LNCAP (cell line): ENCODE data around the gene PVALEF.

Experiments
- CTCF ChIP-seq: fragments of 450-650 bp; IDR thresholded peaks from 2 replicates; pipeline ENCODE4 v1.5.1; 2017; ENCODE audit warnings: mild to moderate bottlenecking

PVALEF gene

GRCh38 chr17:81150377-81151077 is 14.8 kb upstream of the PVALEF start:
- TF ChIP-seq CTCF, result no peak

GRCh38 chr17:81151278-81151677 is 14.0 kb upstream of the PVALEF start:
- TF ChIP-seq CTCF, result no peak

- no peak for TF ChIP-seq CTCF
Observed at GRCh38 chr17:81152288-81152828, 12.9 kb upstream of the PVALEF start.

- TF ChIP-seq CTCF, result no peak
Observed at GRCh38 chr17:81153340-81153803, 11.9 kb upstream of the PVALEF start.

DNA sequence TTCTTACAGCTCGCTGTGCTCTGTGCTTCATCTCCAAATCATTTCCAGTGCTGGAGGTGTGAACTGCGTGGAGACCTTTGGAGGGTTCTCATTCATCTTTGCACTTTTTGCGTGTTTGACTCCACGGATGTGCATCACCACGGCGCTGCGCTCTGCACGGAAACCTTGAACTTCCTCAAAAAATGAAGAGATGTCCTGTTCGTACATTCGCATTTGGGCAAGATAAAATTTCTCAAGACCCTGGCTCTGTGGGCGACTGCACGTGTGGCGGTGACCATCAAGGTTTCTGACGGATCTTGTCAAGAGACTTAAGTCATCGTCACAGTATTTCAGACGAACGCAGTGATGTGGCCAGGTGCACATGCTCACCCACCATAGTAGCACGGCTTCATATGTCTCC is 10.3 kb upstream of the PVALEF start:
- TF ChIP-seq CTCF, result no peak

DNA sequence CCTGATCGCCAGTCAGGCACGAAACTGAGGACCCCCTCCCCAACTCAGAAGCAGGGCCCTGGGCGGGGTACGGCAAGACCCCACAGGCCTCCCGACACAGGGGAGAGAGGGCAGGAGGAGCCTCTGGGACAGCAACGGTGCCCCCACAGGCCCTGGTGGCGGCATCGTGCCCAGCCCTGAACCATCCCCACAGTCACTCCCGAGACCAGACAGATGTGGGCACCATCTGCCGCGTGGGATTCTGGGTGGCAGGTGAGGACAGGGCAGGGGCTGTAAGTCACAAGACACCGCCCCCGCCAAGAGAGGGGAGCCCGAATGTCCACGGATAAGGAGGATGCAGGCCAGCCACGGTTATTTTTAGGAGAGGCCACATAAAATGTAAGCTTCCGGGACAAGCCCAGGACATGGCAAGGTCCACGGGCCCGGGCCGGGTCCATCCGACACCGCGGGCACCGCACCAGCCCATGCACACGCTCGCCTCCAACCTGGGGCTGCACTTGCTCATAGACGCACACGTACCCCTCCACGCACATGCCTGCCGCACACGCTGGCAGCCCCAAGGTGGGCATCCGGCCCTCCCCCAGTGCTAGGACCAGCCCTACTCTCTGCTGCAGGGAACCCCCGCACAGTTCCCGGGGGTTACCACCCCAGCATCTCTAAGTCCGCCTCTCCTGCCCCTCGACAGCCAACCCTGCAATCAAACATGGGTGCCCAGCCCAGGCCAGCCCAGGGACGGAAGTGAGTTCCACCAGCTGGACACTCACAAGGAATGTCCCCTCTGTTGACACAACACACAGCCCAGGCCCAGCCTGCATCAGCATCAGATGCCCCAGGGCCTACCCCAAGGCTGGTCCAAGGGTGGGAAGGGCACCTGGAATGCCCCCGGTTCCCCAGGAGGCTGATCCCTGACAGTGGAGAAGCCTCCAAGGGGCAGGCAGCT is 8.2 kb upstream of the PVALEF start:
- TF ChIP-seq CTCF, result no peak

DNA sequence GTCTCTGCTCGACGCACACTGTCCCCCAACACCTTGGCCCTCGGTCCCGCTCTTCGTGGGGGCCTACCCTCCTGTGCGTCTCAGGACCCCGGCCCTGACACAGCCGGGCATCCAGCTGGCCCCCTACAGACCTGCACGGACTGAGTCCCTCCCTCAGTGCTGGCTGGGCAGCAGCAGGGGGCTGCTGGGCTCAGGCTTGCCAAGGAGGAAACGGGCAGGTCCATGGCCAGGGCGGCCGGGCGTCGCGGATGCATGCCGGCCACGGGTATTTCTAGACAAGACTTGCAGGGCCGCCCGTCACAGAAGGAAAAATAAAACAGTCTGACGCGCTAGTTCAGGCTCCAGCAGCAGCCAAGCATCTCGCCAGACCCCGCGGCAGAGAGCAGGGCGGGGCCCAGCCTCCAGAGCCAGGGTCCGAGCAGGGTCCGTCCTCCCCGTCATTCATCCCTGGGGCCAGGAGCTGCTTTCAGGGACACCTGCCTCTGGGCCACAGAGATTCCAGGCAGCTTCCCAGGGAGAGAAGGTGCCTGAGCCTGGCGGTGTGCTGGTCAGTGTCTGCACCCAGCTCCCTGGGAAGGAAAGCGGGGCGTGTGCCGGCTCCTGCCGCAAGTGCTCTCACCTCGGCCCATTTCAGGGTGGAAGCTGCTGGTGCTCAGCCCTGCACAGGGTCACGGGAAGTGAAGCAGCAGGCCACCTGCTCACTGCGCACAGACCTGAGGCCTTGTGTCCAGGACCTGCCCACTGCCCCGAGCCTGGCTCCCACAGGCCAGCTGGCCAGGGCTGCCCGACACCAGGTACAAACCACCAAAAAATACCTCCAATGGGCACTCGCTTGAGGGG is 7.2 kb upstream of the PVALEF start:
- TF ChIP-seq CTCF, result no peak
